Bladder microvascular endothelial cell (primary cell): ENCODE measurements around the gene C8G. TPM values are rescaled to one million over a fixed set of nuclear protein-coding genes. Genes with fewer than 3 reads are reported as not detected.

Experiments
- total RNA-seq: library from RNA; depleted of rRNA; stranded (reverse); fragments of >200 nt; gene quantifications from 2 replicates; pipeline ENCODE4 v1.2.3, GENCODE V29; 2014

The C8G gene
- 1.2 TPM in 1 of 2 replicates, not detected in the other for total RNA-seq

GRCh38 chr9:136944519-136945332, at the start of gene C8G, which contains the start of gene FBXW5:
TSS of gene C8G (plus strand) at chr9:136945243. CDS start at chr9:136945321, 78 bp downstream.
TSS of gene FBXW5 (minus strand) at chr9:136944738. CDS start at chr9:136944083, 655 bp downstream.

GRCh38 chr9:136951541-136952320, 6.7 kb downstream of the C8G start, which contains the start of gene LCN12:
TSS of gene LCN12 (plus strand) at chr9:136952273. CDS start at chr9:136952328, 55 bp downstream.

GRCh38 chr9:136977223-136977622, 32.2 kb downstream of the C8G start, which contains the start of gene PTGDS:
TSS of gene PTGDS (plus strand) at chr9:136977504. CDS start at chr9:136977579, 75 bp downstream.

GRCh38 chr9:136982232-136983051, 37.4 kb downstream of the C8G start, which contains the start of gene LCNL1:
TSS of gene LCNL1 (plus strand) at chr9:136982993. CDS start at chr9:136983587, 594 bp downstream.

GRCh38 chr9:136991993-136992818, 47.2 kb downstream of the C8G start, which contains the start of gene PAXX:
TSS of gene PAXX (plus strand) at chr9:136992422. CDS start at chr9:136992444, 22 bp downstream.

Other genes starting within 250 kb of the C8G start
- gene DIPK1B, start 232.7 kb upstream of the C8G start, total RNA-seq, result 109 and 161 TPM in 2 replicates
- 0.13 TPM in 1 of 2 replicates, not detected in the other for gene LCN10, start 202.3 kb upstream of the C8G start, total RNA-seq
- not detected in 2 replicates for gene LCN6, start 196.7 kb upstream of the C8G start, total RNA-seq
- not detected in 2 replicates for gene LCN8, start 187.0 kb upstream of the C8G start, total RNA-seq
- not detected in 2 replicates for gene LCN15, start 180.7 kb upstream of the C8G start, total RNA-seq
- gene TMEM141, start 153.9 kb upstream of the C8G start, total RNA-seq, result 50.7 and 53.7 TPM in 2 replicates
- gene CCDC183, start 148.9 kb upstream of the C8G start, total RNA-seq, result 0.81 and 1.1 TPM in 2 replicates
- 66.5 and 73.3 TPM in 2 replicates for gene RABL6, start 137.3 kb upstream of the C8G start, total RNA-seq
- 0.65 and 1.4 TPM in 2 replicates for gene AJM1, start 102.8 kb upstream of the C8G start, total RNA-seq
- gene PHPT1, start 95.8 kb upstream of the C8G start, total RNA-seq, result 211 and 268 TPM in 2 replicates
- gene MAMDC4, start 92.9 kb upstream of the C8G start, total RNA-seq, result 0.97 and 6.2 TPM in 2 replicates
- gene EDF1, start 78.9 kb upstream of the C8G start, total RNA-seq, result 350 and 489 TPM in 2 replicates
- gene TRAF2, start 58.7 kb upstream of the C8G start, total RNA-seq, result 20.9 and 35.2 TPM in 2 replicates
- 151 and 202 TPM in 2 replicates for gene FBXW5, start 505 bp upstream of the C8G start, total RNA-seq
- gene LCN12, start 7.0 kb downstream of the C8G start, total RNA-seq, result 0.19 TPM in 1 of 2 replicates, not detected in the other
- 0.38 TPM in 1 of 2 replicates, not detected in the other for gene PTGDS, start 32.3 kb downstream of the C8G start, total RNA-seq
- gene LCNL1, start 37.8 kb downstream of the C8G start, total RNA-seq, result 0.06 TPM in 1 of 2 replicates, not detected in the other
- 7.7 and 10.7 TPM in 2 replicates for gene PAXX, start 47.2 kb downstream of the C8G start, total RNA-seq
- gene CLIC3, start 51.3 kb downstream of the C8G start, total RNA-seq, result not detected in 2 replicates
- 5.0 and 29.3 TPM in 2 replicates for gene ABCA2, start 83.0 kb downstream of the C8G start, total RNA-seq
- gene FUT7, start 86.8 kb downstream of the C8G start, total RNA-seq, result not detected in 2 replicates
- gene NPDC1, start 100.9 kb downstream of the C8G start, total RNA-seq, result 29.6 and 30.9 TPM in 2 replicates
- gene ENTPD2, start 108.8 kb downstream of the C8G start, total RNA-seq, result under 0.01 TPM in 1 of 2 replicates, not detected in the other
- gene SAPCD2, start 125.3 kb downstream of the C8G start, total RNA-seq, result 8.8 and 13.6 TPM in 2 replicates
- 12.1 and 23.3 TPM in 2 replicates for gene UAP1L1, start 132.3 kb downstream of the C8G start, total RNA-seq
- 58.6 and 66.0 TPM in 2 replicates for gene MAN1B1, start 141.7 kb downstream of the C8G start, total RNA-seq
- gene DPP7, start 169.5 kb downstream of the C8G start, total RNA-seq, result 77.9 and 85.8 TPM in 2 replicates
- gene GRIN1, start 193.9 kb downstream of the C8G start, total RNA-seq, result under 0.01 and 0.06 TPM in 2 replicates
- not detected in 2 replicates for gene LRRC26, start 224.8 kb downstream of the C8G start, total RNA-seq
- gene TMEM210, start 226.8 kb downstream of the C8G start, total RNA-seq, result not detected in 2 replicates
- 21.0 and 37.3 TPM in 2 replicates for gene ANAPC2, start 243.3 kb downstream of the C8G start, total RNA-seq
- 96.5 and 111 TPM in 2 replicates for gene SSNA1, start 243.4 kb downstream of the C8G start, total RNA-seq